Measurements from ENCODE around the gene CRYBA2. TPM values are rescaled to one million over a fixed set of nuclear protein-coding genes. Genes with fewer than 3 reads are reported as not detected.

The CRYBA2 gene
- total RNA-seq, 4 donors from 2014 or later, result not detected

GRCh38 chr2:219017201-219017931, 24.1 kb upstream of the CRYBA2 start:
- DNase-seq (ENCODE audit: low spot score in 2 of 2), result no peak
- 59 to 65% methylated on average over 14 of the region's 14 CpGs for WGBS, 2 donors

GRCh38 chr2:219016721-219017120, 23.5 kb upstream of the CRYBA2 start:
- no peak for DNase-seq (ENCODE audit: low spot score in 2 of 2)
- TF ChIP-seq POLR2A (IDR thresholded peaks at IDR 0.05) (no peak), CTCF (IDR thresholded peaks at IDR 0.05) (no peak)
- 91% methylated on average over 11 of the region's 11 CpGs for WGBS, 2 donors
- no peak overlapping the region for H3K4me3 ChIP-seq (ENCODE audit: low read depth, poor library complexity, severe bottlenecking)
- intact Hi-C loops (cut with DNase I; ENCODE audit: low total_unique reads), result no loop called here

More at GRCh38 chr2:219017201-219017931, 24.1 kb upstream of the CRYBA2 start:
- no peak overlapping the region for H3K4me3 ChIP-seq (ENCODE audit: low read depth, poor library complexity, severe bottlenecking)
- intact Hi-C loops (cut with DNase I; ENCODE audit: low total_unique reads), result no loop called here
- TF ChIP-seq POLR2A (IDR thresholded peaks at IDR 0.05) (no peak), CTCF (IDR thresholded peaks at IDR 0.05) (no peak)

- no peak for DNase-seq (ENCODE audit: low spot score in 2 of 2)
- TF ChIP-seq POLR2A (IDR thresholded peaks at IDR 0.05) (no peak), CTCF (IDR thresholded peaks at IDR 0.05) (no peak)
- intact Hi-C loops (cut with DNase I; ENCODE audit: low total_unique reads), result no loop called here
- 81 to 83% methylated on average over 5 of the region's 5 CpGs for WGBS, 2 donors
- H3K4me3 ChIP-seq (ENCODE audit: low read depth, poor library complexity, severe bottlenecking), result no peak overlapping the region
These were observed 17.7 kb upstream of the CRYBA2 start for GRCh38 chr2:219010873-219011272.

GRCh38 chr2:219010162-219010756, 17.0 kb upstream of the CRYBA2 start:
- WGBS, 2 donors, result 50 to 56% methylated on average over 6 of the region's 6 CpGs
- intact Hi-C loops (cut with DNase I; ENCODE audit: low total_unique reads), result no loop called here
- TF ChIP-seq CTCF (IDR thresholded peaks at IDR 0.05) (no peak), POLR2A (IDR thresholded peaks at IDR 0.05) (no peak)
- no peak for DNase-seq (ENCODE audit: low spot score in 2 of 2)
- no peak overlapping the region for H3K4me3 ChIP-seq (ENCODE audit: low read depth, poor library complexity, severe bottlenecking)

GRCh38 chr2:219009294-219009693, 16.1 kb upstream of the CRYBA2 start:
- intact Hi-C loops (cut with DNase I; ENCODE audit: low total_unique reads), result no loop called here
- H3K4me3 ChIP-seq (ENCODE audit: low read depth, poor library complexity, severe bottlenecking), result no peak overlapping the region
- no peak for DNase-seq (ENCODE audit: low spot score in 2 of 2)
- no peak for TF ChIP-seq POLR2A (IDR thresholded peaks at IDR 0.05)
- TF ChIP-seq CTCF (IDR thresholded peaks at IDR 0.05), result no peak
- 68 to 73% methylated on average over 2 of the region's 2 CpGs for WGBS, 2 donors

Measured in lower leg skin (tissue), 4 donors.